HEK293T (cell line): ENCODE results near the gene SPCS1.

Source experiments
- ARNT ChIP-seq: fragments of 450-650 bp; IDR thresholded peaks from 2 replicates; pipeline ENCODE4 v1.6.1; 2017; ENCODE audit warnings: mild to moderate bottlenecking
- CTBP1 ChIP-seq: fragments of 450-650 bp; IDR thresholded peaks from 2 replicates; pipeline ENCODE4 v1.6.1; 2016; ENCODE audit warnings: borderline replicate concordance
- FOXM1 ChIP-seq: fragments of 450-650 bp; IDR thresholded peaks from 2 replicates; pipeline ENCODE4 v1.6.1; 2017; ENCODE audit warnings: mild to moderate bottlenecking, borderline replicate concordance
- NFRKB ChIP-seq: fragments of 450-650 bp; IDR thresholded peaks from 2 replicates; pipeline ENCODE4 v1.6.1; 2016; ENCODE audit warnings: mild to moderate bottlenecking, moderate library complexity
- SP1 ChIP-seq: fragments of 450-650 bp; IDR thresholded peaks from 2 replicates; pipeline ENCODE4 v1.6.1; 2017
- SUZ12 ChIP-seq: fragments of 450-650 bp; IDR thresholded peaks from 2 replicates; pipeline ENCODE4 v1.6.1; 2016; ENCODE audit warnings: mild to moderate bottlenecking

- TF ChIP-seq SUZ12 (no peak), SP1 (no peak), CTBP1 (no peak), FOXM1 (no peak), NFRKB (no peak), ARNT (no peak)
These were observed 21.7 kb upstream of the SPCS1 start for GRCh38 chr3:52684184-52684583.
